ENCODE results near the gene NME9. TPM values are rescaled to one million over a fixed set of nuclear protein-coding genes. Genes with fewer than 3 reads are reported as not detected.

The NME9 gene
- total RNA-seq, 1 donor from 2014 or later, result not detected

DNA sequence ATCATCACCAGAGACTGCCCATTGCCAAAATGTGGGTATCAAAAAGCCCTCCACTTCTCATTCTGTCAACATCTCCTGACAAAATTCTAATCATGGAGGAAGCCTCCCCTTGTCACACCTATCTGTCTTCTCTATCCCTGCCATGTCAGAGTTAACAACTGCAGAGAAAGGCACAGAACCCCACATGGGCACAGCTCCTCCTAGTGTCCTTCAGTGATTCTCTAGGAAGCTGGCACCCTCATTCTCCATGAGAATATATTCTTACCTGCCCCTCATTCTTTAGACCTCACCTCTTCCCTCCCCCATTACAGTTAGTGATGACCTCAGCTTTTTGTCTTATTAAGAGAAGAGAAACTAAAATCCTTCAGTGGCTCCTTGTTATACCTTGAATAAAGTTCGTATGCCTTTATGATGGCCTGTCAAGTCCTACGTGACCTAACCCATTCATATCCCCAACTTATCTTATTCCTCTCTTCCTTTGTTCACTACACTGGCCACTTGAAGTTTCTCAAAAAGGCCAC, 44.6 kb downstream of the NME9 start:
- DNase-seq (ENCODE audit: low read depth, low spot score), result no peak

GRCh38 chr3:138284079-138284478, 45.6 kb downstream of the NME9 start:
- DNase-seq (ENCODE audit: low read depth, low spot score), result no peak

GRCh38 chr3:138282836-138283235, 46.8 kb downstream of the NME9 start:
- DNase-seq (ENCODE audit: low read depth, low spot score), result no peak

DNA sequence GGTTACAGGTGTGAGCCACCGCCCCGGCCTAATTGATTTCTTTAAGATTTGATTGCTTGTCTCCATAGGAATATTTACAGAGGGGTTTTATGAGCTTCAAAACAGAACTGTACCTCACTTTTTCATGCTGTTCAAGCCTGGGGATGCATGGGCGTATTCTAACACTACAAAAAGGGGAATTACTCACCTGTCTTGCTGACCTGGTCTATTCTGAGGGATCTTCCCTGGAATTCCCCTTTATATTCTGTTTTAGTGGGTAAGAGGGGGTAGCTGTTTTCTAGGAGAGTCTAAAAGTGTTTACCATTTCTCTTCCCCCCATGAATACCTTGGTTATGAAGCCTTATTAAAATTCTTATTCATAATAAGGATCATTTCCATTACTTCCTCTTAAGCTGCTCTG, 48.1 kb downstream of the NME9 start:
- DNase-seq (ENCODE audit: low read depth, low spot score), result no peak

- DNase-seq (ENCODE audit: low read depth, low spot score), result no peak
Observed at GRCh38 chr3:138271189-138271794, 58.4 kb downstream of the NME9 start.

DNA sequence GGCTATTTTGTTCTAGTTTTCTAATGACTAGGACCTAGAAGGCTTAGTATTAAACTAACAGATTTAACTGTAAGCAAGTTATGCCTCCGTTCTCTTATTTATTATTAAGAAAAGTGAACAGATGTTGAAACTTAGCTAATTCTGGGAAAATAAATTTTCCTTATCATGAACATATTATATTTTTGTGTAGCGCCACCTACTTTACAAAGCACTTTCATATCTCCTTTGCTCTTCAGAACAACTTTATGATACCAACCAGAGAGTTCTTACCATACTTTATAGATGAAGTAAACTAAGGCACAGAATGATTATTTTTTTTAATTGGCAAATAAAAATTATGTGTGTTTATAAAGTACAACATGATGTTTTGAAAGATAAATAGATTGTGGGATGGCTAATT, 59.4 kb downstream of the NME9 start:
- no peak for DNase-seq (ENCODE audit: low read depth, low spot score)

GRCh38 chr3:138267083-138267482, 62.6 kb downstream of the NME9 start:
- no peak for DNase-seq (ENCODE audit: low read depth, low spot score)

- DNase-seq (ENCODE audit: low read depth, low spot score), result no peak
Observed at GRCh38 chr3:138265745-138266144, 63.9 kb downstream of the NME9 start.

GRCh38 chr3:138263104-138263503, 66.5 kb downstream of the NME9 start:
- no peak for DNase-seq (ENCODE audit: low read depth, low spot score)

GRCh38 chr3:138260611-138261010, 69.0 kb downstream of the NME9 start:
- DNase-seq (ENCODE audit: low read depth, low spot score), result no peak

- DNase-seq (ENCODE audit: low read depth, low spot score), result no peak
Observed at GRCh38 chr3:138259126-138259525, 70.5 kb downstream of the NME9 start.

- no peak for DNase-seq (ENCODE audit: low read depth, low spot score)
Observed at GRCh38 chr3:138257986-138258385, 71.7 kb downstream of the NME9 start.

DNA sequence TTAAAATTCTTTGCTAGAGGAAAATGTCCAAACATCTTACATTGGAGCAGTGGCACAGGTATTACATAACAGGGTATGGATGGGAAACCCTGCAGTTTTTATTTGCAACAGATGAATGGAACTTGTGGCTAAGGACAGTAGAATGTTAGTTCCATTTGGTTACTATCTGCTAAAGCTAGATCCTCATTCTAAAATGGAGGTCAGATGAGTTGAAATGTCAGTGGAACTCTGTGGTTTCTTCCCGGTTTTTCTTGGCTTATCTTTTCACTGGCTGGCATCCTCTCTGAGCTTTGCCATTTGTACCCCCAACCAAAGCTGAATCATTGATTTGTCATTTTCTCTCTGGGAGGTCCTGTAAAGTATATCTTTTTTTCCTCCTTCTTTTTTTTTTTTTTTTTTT, 73.6 kb downstream of the NME9 start:
- DNase-seq (ENCODE audit: low read depth, low spot score), result no peak

- no peak for DNase-seq (ENCODE audit: low read depth, low spot score)
Observed at GRCh38 chr3:138254216-138254615, 75.4 kb downstream of the NME9 start.

- DNase-seq (ENCODE audit: low read depth, low spot score), result no peak
Observed at GRCh38 chr3:138253609-138254008, 76.0 kb downstream of the NME9 start.

Other genes starting within 250 kb of the NME9 start
- gene DZIP1L, start 214.2 kb downstream of the NME9 start, total RNA-seq, result 9.6 and 12.7 TPM in 2 replicates
- gene A4GNT, start 197.5 kb downstream of the NME9 start, total RNA-seq, result not detected in 2 replicates
- 17.9 and 19.5 TPM in 2 replicates for gene DBR1, start 154.9 kb downstream of the NME9 start, total RNA-seq
- gene ARMC8, start 142.6 kb downstream of the NME9 start, total RNA-seq, result 50.5 and 68.1 TPM in 2 replicates
- gene MRAS, start 18.7 kb upstream of the NME9 start, total RNA-seq, result 7.7 and 13.3 TPM in 2 replicates
- gene ESYT3, start 104.8 kb upstream of the NME9 start, total RNA-seq, result 0.07 TPM in 1 of 2 replicates, not detected in the other